ENCODE data around the gene NOC2L.

DNA sequence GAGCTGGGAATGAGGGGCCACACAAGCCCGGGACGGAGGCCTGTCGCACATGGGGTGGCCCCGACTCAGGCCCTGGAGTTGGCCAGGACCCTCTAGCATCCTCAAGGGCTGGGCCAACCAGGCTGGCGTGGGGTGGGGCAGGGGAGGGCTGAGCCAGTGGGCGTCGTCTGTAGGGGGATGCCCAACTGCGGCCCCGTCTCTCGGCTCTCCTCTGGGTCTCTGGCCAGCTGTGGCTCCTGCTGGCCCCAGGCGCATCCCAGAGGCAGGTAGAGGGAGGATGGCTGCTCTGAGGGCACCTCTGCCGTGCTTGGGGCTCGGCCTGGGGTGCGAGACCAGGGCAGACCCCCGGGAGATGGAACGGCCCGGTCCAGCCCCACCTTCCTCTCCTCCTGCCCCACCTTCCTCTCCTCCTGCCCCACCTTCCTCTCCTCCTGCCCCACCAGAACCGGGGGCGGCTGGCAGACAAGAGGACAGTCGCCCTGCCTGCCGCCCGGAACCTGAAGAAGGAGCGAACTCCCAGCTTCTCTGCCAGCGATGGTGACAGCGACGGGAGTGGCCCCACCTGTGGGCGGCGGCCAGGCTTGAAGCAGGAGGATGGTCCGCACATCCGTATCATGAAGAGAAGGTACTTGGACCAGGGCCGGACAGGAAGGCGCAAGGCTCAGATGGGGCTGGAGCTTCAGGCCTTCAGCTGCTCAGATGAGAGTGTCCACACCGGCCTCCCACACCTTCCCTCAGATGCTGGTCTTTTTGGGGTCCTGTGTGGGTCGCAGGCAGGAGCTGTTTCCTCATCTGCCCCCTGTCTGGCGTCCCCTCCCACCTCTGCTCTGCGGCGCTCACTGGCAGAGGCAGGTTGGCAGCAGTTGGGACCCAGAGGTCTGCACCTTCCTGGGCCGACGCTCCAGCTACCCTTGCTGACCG is 29.1 kb downstream of the NOC2L start:
- TF ChIP-seq POLR2AphosphoS5 (IDR thresholded peaks at IDR 0.05; ENCODE audit: insufficient read depth in 1 of 2, low read depth in 1 of 2) (no peak), POLR2A (IDR thresholded peaks at IDR 0.05) (no peak)

All from vagina (tissue), 2 donors.